DND-41 (cell line): ENCODE measurements around the gene PLXNA4.

Experiments
- ATAC-seq: fragments of 200-7000 bp; cut with Tn5 transposase; 3 replicates; pipeline ENCODE4 v1.9.1; 2021; ENCODE audit warnings: low read depth; ENCODE audit not compliant: insufficient read depth
- DNase-seq: peaks from one replicate; pipeline ENCODE4 v3.0.0-alpha.2; 2020
- H2AFZ ChIP-seq: 2 replicates; pipeline ENCODE4 v1.6.0; 2012; ENCODE audit warnings: low read depth, low read length
- H3K27ac ChIP-seq: 2 replicates; pipeline ENCODE4 v1.5.1; 2012; ENCODE audit warnings: low read length, inconsistent platforms
- H3K27me3 ChIP-seq: fragments of 200-600 bp; sonication (generic); 2 replicates; pipeline ENCODE4 v1.6.0; 2012; ENCODE audit warnings: low read length, mild to moderate bottlenecking, inconsistent platforms; ENCODE audit not compliant: insufficient read depth, poor library complexity
- H3K36me3 ChIP-seq: 2 replicates; pipeline ENCODE4 v1.5.1; 2012; ENCODE audit warnings: low read length, inconsistent platforms; ENCODE audit not compliant: insufficient read depth
- H3K4me1 ChIP-seq: 2 replicates; pipeline ENCODE4 v1.5.1; 2012; ENCODE audit warnings: mild to moderate bottlenecking, low read length; ENCODE audit not compliant: insufficient read depth
- H3K4me2 ChIP-seq: 2 replicates; pipeline ENCODE4 v1.6.0; 2012; ENCODE audit warnings: mild to moderate bottlenecking, moderate library complexity, low read length, inconsistent platforms; ENCODE audit not compliant: insufficient read depth
- H3K4me3 ChIP-seq, 2 experiments: fragments of 200-600 bp in 1 of 2; shearing (Covaris generic) in 1 of 2; 2 replicates each; pipeline ENCODE4 v1.5.1; 2012 to 2016; ENCODE audit warnings: inconsistent platforms in 2 of 2, low read length in 2 of 2, mild to moderate bottlenecking in 2 of 2, low read depth in 1 of 2, moderate library complexity in 1 of 2
- H3K79me2 ChIP-seq: 2 replicates; pipeline ENCODE4 v1.6.0; 2012; ENCODE audit warnings: low read length, inconsistent platforms; ENCODE audit not compliant: insufficient read depth
- H3K9ac ChIP-seq: 2 replicates; pipeline ENCODE4 v1.6.0; 2012; ENCODE audit warnings: low read depth, mild to moderate bottlenecking, inconsistent platforms, low read length, moderate library complexity
- H3K9me3 ChIP-seq: 2 replicates; pipeline ENCODE4 v1.5.1; 2012; ENCODE audit warnings: low read length, moderate library complexity, mild to moderate bottlenecking, inconsistent platforms; ENCODE audit not compliant: insufficient read depth, severe bottlenecking
- H4K20me1 ChIP-seq: 2 replicates; pipeline ENCODE4 v1.6.0; 2012; ENCODE audit warnings: low read length; ENCODE audit not compliant: insufficient read depth
- EZH2 ChIP-seq: IDR thresholded peaks from 3 replicates; pipeline ENCODE4 v1.6.1; 2012; ENCODE audit warnings: borderline replicate concordance, low read depth, mild to moderate bottlenecking, moderate library complexity, low read length, inconsistent platforms; ENCODE audit not compliant: severe bottlenecking
- TF ChIP-seq, protein P1 (sequence below): IDR thresholded peaks from 2 replicates; pipeline ENCODE4 v1.5.1; 2012; ENCODE audit warnings: borderline replicate concordance, low read length, moderate library complexity, mild to moderate bottlenecking; ENCODE audit not compliant: poor library complexity, severe bottlenecking; ENCODE audit errors: extremely low read depth

The PLXNA4 gene

DNA sequence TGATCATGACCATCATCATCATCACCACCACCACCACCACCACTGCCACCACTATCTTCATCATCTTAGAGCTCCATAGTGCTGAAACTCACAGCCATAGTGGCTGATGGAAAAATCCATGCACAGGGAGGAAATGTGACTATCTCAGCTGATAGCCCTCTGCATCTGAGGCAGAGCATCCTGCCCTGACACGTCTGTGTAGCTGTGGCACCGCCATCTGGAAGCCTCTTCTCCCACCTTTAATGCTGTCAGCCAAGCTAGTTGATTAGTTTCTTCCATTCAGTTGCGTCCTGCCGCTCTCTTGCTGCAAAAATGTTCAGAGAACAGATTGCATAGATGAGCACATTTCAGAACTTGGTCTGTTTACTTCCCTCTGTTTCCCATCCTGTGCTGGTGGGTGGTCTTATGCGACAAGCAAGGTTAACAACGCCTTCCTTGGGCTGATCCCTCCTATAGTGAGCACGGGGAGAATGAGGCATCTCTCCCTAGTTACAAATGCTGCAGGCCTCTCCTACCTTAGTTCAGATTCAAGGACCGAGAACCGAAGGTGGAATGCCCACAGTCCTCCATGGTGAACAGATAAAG lies 478.6 kb downstream of the PLXNA4 start:
- H3K27me3 ChIP-seq = peaks cover 7% of the 10 kb centered on the region
- H3K9me3 ChIP-seq = no peaks in the 10 kb centered on the region
- no peak overlapping the region for H3K4me2 ChIP-seq
- TF ChIP-seq, protein P1, sequence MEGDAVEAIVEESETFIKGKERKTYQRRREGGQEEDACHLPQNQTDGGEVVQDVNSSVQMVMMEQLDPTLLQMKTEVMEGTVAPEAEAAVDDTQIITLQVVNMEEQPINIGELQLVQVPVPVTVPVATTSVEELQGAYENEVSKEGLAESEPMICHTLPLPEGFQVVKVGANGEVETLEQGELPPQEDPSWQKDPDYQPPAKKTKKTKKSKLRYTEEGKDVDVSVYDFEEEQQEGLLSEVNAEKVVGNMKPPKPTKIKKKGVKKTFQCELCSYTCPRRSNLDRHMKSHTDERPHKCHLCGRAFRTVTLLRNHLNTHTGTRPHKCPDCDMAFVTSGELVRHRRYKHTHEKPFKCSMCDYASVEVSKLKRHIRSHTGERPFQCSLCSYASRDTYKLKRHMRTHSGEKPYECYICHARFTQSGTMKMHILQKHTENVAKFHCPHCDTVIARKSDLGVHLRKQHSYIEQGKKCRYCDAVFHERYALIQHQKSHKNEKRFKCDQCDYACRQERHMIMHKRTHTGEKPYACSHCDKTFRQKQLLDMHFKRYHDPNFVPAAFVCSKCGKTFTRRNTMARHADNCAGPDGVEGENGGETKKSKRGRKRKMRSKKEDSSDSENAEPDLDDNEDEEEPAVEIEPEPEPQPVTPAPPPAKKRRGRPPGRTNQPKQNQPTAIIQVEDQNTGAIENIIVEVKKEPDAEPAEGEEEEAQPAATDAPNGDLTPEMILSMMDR = no peak
- no peak for TF ChIP-seq EZH2
- ATAC-seq (no peak), DNase-seq (no peak)
- H3K79me2 ChIP-seq = no peaks in the 10 kb centered on the region
- H3K4me3 ChIP-seq = no peak overlapping the region
- H3K9ac ChIP-seq = no peak overlapping the region
- H3K27ac ChIP-seq = no peak overlapping the region
- no peaks in the 10 kb centered on the region; the same call in 1 of the 2 replicates for H4K20me1 ChIP-seq
- H3K4me1 ChIP-seq = no peaks in the 10 kb centered on the region
- H2AFZ ChIP-seq = no peak overlapping the region
- H3K36me3 ChIP-seq = no peaks in the 10 kb centered on the region

DNA sequence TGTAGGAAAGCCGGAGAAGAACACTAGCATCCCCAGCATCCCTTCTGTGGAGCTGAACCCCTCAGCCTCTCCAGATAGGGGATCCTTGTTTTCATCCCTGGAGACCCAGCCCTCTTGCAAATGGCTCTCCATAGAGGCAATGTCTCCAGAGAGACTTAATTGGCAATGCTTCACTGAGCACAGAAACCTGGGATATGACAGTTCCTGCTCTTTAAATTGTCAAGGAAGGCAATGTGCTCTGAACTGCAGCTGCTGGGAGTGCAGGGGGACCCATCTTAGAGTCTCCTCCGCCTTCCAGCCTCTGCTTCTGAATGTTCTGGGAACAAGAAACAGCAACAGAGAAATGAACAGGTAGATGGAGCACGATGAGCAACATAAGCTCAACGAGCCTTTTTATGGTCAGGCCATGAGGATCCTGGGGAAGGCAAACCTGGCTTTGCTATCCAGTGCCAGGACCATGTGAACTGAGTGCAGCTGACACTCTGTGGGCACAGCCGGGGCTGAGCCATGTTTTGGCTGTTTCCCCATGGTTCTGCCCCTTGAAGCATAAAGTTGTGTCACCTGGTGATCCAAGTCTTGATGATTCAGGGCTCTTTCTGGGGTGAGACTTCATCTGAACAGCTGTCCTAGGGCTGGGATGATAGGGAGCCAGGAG lies 481.0 kb downstream of the PLXNA4 start:
- Histone ChIP-seq H3K79me2 (no peaks in the 10 kb centered on the region), H2AFZ (no peak overlapping the region), H3K4me1 (no peaks in the 10 kb centered on the region), H3K4me2 (no peak overlapping the region), H3K36me3 (no peaks in the 10 kb centered on the region), H3K4me3 (no peak overlapping the region), H4K20me1 (no peaks in the 10 kb centered on the region; the same call in 1 of the 2 replicates), H3K27ac (no peak overlapping the region), H3K9ac (no peak overlapping the region), H3K27me3 (peaks cover 7% of the 10 kb centered on the region), H3K9me3 (no peaks in the 10 kb centered on the region)
- no peak for DNase-seq
- TF ChIP-seq EZH2 = no peak
- TF ChIP-seq, protein P1 = no peak
- ATAC-seq = no peak

DNA sequence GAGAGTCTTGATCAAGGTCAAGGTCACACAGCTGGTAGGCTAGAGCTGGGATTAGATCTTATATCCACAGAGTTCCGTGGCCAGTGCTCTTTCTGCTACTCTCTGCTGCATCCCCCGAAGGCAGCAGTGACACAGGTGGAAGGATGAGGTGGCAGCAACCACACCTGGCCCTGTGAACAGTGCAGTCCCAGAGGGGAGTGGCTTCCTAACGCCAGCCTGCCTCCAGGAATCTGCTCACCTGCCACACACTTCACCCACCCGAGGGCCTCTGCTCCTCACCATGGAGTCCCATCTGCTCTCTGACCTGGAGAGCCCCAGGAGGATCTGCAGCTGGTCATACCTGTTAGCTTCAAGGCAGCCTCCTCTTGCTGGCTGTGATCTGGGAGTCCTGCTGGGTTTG lies 484.2 kb downstream of the PLXNA4 start:
- H3K4me1 ChIP-seq = no peaks in the 10 kb centered on the region
- H3K79me2 ChIP-seq = no peaks in the 10 kb centered on the region
- H2AFZ ChIP-seq = no peak overlapping the region
- no peak overlapping the region for H3K4me3 ChIP-seq
- no peak overlapping the region for H3K27ac ChIP-seq
- H3K9ac ChIP-seq = no peak overlapping the region
- ATAC-seq = no peak
- H4K20me1 ChIP-seq = 0 out of 2 replicates have a peak, but pooled peaks cover 3% of the 10 kb centered on the region
- H3K36me3 ChIP-seq = no peaks in the 10 kb centered on the region
- no peak for TF ChIP-seq EZH2
- TF ChIP-seq, protein P1 = no peak
- DNase-seq = no peak
- H3K27me3 ChIP-seq = no peaks in the 10 kb centered on the region
- no peaks in the 10 kb centered on the region for H3K9me3 ChIP-seq
- no peak overlapping the region for H3K4me2 ChIP-seq
